ENCODE measurements around the gene ADSS2. TPM values are rescaled to one million over a fixed set of nuclear protein-coding genes. Genes with fewer than 3 reads are reported as not detected.

The ADSS2 gene
- polyA plus RNA-seq, 2 of the 4 experiments (the other 2 are of a cell fraction) = 46.1 to 74.3 TPM

DNA sequence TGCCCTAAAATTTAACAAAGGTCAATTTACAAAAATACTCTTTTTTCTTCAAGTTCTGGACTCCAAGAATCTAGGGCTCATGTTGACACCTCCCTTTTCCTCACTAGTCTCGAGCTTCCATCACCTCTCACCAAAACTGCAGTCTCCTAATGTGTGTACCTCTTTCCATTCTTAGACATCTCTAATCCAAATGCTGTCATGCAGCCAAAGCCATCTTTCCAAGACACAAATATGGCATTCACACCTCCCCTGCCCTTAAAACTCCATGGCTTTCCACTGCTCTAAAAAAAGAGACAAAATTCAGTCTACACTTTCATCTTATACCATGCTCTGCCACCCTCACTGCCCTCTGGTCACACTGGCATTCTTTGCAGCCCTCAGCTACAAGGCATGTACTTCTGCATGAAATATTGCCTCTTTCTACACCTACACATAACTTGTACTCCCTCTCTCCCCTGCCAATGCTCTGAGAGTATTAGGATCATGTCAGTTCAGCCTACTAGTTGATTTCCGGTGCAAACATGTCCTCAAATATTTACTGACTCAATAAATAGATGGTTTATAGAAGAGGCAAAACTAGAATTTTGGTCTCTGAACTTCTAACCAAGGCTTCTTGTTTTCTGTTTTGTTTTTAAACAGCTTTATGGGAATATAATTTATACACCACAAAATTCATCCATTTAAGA, 26.9 kb downstream of the ADSS2 start (continued):
- TF ChIP-seq, protein P1, sequence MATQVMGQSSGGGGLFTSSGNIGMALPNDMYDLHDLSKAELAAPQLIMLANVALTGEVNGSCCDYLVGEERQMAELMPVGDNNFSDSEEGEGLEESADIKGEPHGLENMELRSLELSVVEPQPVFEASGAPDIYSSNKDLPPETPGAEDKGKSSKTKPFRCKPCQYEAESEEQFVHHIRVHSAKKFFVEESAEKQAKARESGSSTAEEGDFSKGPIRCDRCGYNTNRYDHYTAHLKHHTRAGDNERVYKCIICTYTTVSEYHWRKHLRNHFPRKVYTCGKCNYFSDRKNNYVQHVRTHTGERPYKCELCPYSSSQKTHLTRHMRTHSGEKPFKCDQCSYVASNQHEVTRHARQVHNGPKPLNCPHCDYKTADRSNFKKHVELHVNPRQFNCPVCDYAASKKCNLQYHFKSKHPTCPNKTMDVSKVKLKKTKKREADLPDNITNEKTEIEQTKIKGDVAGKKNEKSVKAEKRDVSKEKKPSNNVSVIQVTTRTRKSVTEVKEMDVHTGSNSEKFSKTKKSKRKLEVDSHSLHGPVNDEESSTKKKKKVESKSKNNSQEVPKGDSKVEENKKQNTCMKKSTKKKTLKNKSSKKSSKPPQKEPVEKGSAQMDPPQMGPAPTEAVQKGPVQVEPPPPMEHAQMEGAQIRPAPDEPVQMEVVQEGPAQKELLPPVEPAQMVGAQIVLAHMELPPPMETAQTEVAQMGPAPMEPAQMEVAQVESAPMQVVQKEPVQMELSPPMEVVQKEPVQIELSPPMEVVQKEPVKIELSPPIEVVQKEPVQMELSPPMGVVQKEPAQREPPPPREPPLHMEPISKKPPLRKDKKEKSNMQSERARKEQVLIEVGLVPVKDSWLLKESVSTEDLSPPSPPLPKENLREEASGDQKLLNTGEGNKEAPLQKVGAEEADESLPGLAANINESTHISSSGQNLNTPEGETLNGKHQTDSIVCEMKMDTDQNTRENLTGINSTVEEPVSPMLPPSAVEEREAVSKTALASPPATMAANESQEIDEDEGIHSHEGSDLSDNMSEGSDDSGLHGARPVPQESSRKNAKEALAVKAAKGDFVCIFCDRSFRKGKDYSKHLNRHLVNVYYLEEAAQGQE (IDR thresholded peaks at IDR 0.05) = no peak
- no peak for TF ChIP-seq BHLHE40 (IDR thresholded peaks at IDR 0.05; ENCODE audit: low read depth, low read length)

- FAIRE-seq (peak; percentile 36), DNase-seq (ENCODE audit: low read depth in 1 of 2, low spot score in 1 of 2) (no peak), ATAC-seq (no peak)
- no peak overlapping the region for H3K27ac ChIP-seq
- no peak overlapping the region for H3K4me2 ChIP-seq
- CTCF ChIA-PET = no interaction called here
- H3K9me3 ChIP-seq = no peaks in the 10 kb centered on the region
- POLR2A ChIA-PET = no interaction called here
- no peak overlapping the region for H3K4me3 ChIP-seq
- TF ChIP-seq, protein P2, sequence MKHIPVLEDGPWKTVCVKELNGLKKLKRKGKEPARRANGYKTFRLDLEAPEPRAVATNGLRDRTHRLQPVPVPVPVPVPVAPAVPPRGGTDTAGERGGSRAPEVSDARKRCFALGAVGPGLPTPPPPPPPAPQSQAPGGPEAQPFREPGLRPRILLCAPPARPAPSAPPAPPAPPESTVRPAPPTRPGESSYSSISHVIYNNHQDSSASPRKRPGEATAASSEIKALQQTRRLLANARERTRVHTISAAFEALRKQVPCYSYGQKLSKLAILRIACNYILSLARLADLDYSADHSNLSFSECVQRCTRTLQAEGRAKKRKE (CRISPR knock-in tag; IDR thresholded peaks at IDR 0.05; ENCODE audit: low read depth) = no peak
- TF ChIP-seq POLR2AphosphoS2 (conservative IDR thresholded peaks at IDR 0.05; ENCODE audit: low read length) (no peak), MAFK (IDR thresholded peaks at IDR 0.05; ENCODE audit: partially characterized antibody) (no peak), NFE2L2 (conservative IDR thresholded peaks at IDR 0.05; ENCODE audit: low read length) (no peak), NR3C1 (IDR thresholded peaks at IDR 0.05) (no peak), NPAS2 (CRISPR knock-in tag; IDR thresholded peaks at IDR 0.05; ENCODE audit: borderline replicate concordance) (no peak), KDM5A (IDR thresholded peaks at IDR 0.05) (no peak), ESRRA (IDR thresholded peaks at IDR 0.05; ENCODE audit: borderline replicate concordance, low read length) (no peak), ZFP36 (IDR thresholded peaks at IDR 0.05; ENCODE audit: borderline replicate concordance, partially characterized antibody) (no peak), JUN (IDR thresholded peaks at IDR 0.05) (no peak), CBX8 (IDR thresholded peaks at IDR 0.05) (no peak), HOXB5 (CRISPR knock-in tag; IDR thresholded peaks at IDR 0.05) (no peak), CEBPB (IDR thresholded peaks at IDR 0.05) (no peak), GATA3 (IDR thresholded peaks at IDR 0.05; ENCODE audit: borderline replicate concordance) (no peak), FOSB (CRISPR knock-in tag; IDR thresholded peaks at IDR 0.05) (no peak), EHMT2 (IDR thresholded peaks at IDR 0.05; ENCODE audit: low read depth) (no peak), RARB (CRISPR knock-in tag; IDR thresholded peaks at IDR 0.05) (no peak)
- TF ChIP-seq, protein P1 (IDR thresholded peaks at IDR 0.05) = no peak
- TF ChIP-seq, protein P3, sequence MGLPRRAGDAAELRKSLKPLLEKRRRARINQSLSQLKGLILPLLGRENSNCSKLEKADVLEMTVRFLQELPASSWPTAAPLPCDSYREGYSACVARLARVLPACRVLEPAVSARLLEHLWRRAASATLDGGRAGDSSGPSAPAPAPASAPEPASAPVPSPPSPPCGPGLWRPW (IDR thresholded peaks at IDR 0.05) = no peak
- TF ChIP-seq, protein P4, sequence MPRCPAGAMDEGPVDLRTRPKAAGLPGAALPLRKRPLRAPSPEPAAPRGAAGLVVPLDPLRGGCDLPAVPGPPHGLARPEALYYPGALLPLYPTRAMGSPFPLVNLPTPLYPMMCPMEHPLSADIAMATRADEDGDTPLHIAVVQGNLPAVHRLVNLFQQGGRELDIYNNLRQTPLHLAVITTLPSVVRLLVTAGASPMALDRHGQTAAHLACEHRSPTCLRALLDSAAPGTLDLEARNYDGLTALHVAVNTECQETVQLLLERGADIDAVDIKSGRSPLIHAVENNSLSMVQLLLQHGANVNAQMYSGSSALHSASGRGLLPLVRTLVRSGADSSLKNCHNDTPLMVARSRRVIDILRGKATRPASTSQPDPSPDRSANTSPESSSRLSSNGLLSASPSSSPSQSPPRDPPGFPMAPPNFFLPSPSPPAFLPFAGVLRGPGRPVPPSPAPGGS (IDR thresholded peaks at IDR 0.05) = no peak
- WGBS (ENCODE audit: missing lambda C conversion rate) = 85% methylated on average over 1 of the region's 1 CpG
- H3K4me1 ChIP-seq = no peaks in the 10 kb centered on the region
Measured at GRCh38 chr1:244422174-244422573, 29.5 kb downstream of the ADSS2 start.
